ENCODE results near the gene NHLRC1.

Gene NHLRC1

DNA sequence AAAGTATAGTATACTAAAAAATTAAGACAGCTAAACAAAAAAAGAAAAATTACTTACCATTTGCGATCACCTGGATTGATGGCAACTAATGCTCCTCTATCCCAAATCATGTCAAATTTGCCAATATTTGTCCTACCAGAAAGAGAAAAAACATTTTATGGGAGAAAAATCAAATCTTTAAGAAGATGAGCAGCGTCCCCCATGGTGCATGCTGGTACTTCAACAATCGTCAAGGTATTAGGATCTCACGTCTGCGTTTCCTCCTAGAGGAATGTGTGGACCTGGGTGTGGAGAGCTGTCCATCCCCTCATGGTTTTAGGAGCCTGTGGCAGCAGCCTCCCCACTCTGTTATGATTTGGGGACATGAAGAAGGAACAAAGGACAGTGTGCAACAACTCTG lies 16.4 kb upstream of the NHLRC1 start:
- no peak for DNase-seq

DNA sequence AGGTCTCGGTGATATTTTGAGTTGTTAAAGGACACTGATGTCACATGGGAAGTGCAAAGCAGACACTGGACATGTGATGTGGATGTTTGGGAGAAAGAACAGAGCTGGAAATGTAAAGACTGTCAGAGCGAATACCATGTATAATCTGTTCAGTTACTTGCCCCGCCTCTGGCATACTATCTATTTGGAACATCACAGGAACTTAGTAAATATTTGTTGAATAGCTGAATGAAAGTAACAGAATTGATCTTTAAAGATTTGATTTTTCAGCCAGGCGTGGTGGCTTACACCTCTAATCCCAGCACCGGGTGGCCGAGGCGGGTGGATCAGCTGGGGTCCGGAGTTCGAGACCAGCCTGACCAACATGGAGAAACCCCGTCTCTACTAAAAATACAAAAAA lies 13.8 kb upstream of the NHLRC1 start:
- no peak for DNase-seq

DNA sequence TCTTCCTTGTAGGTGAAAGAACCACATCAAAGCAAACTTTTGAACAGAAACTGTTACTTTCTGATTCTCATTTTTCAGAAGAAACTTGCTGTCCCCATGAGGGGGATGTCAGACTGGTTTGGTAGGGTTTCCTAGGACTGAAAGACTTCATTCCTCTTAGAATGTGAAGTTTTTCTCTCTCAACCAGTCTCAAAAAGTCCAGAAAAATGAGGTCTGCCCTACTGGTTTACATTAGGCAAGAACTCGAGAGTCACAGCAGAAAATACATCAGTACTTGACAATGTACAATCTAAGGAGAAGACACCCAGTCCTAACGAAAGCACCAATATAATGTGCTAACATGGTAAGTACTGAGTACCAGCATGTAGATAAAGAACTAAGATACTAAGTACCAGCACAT lies 12.7 kb upstream of the NHLRC1 start:
- DNase-seq, result no peak

DNA sequence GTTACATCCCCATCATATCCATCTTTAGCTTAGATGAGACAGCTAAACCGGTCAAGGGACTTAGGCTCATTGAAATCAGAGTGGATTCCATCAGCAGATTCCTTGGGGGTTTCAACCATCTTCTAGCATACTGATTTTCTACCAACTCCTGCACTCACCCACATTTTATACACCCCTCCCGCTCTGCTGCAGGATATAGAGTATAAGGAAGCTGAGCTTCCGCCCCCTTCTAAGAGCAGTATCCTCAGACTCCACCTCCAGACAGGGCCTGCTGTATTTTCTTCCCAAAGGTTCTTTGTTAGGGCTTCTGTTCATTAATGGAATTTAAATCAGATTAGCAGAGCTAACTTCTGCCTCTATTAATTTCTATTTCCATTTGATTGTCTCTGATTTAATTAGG lies 9.9 kb upstream of the NHLRC1 start:
- no peak for DNase-seq

DNA sequence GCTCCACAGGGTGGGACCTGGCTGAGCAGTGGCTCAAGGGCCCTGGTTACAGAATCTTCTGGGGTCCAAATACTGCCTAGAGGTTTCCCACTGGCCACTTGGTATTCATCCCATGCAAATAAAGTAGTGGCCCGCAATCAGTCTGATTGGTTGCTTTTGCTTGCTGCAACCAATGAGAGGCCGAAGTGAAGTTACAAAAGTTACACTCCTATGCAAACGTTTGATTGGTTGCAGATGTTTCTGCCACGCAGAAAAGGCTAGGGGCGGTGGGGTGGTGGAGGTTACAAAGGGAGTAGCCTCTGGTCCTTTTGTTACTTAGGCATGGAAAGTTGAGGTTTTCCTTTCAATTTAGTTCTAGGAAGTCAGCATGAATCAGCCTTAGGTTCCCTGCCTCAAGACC lies 3.6 kb upstream of the NHLRC1 start:
- DNase-seq, result no peak

DNA sequence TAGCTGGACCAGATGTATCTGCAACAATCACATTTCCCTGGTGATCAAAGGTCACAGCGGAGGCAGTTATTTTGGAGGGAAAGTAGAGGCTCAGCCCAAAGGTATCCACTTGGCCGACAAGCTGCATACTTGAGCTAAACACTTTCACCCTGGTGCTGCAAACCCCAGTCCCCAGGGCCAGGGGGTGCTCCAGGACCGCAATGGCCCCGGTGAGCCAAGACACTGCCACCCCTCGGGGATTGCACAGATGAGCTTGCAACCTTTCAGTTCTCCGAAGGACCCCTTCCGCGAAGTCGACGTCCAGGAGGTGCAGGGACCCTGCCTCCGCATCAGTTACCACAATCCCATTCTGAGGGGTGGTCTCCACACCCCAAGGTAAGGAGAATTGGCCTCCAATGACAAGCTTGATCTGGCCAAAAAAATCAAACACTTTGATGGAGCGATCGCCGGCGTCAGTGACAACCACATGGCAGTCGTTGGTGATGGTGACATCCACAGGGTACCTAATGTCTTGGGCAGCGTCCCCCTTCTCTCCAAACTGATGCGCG lies 823 bp downstream of the NHLRC1 start:
- no peak for DNase-seq

DNA sequence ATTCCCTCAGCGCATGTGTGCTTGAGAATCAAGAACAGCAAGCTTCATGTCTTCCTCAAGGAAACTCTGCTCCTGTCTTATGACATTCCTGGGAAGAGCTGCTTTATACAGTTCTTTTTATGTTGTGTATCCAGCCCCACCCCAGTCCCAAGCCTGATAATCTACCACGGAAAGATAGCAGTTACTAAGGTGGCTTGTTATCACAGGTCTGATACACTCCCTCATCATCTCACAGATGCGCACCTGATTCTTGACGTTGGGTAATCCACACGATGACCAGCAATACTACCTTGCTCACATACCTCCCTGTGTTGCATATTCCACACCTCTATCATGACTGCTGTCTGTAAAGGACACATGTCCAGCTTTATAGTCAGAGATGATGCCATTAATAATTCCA lies 3.2 kb downstream of the NHLRC1 start:
- no peak for DNase-seq

DNA sequence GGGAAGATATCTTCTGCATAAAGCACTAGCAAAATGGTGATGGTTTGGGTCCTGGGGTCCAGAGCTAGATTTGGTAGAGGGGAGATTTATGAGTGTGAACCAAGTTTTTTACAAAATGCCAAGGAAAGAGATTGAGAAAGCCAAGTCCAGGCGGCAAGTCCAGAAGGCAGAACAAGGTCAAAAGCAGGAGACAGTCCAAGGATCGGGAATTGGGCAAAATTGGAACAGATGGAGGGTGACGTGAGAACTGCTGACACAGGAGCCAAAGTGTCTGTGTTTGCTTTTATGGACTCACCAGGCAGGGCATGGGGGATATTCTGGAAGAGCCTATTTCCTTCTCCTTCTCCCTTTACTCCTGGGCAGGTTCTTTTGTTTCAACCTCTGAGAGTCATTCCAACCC lies 4.1 kb downstream of the NHLRC1 start:
- DNase-seq, result no peak

DNA sequence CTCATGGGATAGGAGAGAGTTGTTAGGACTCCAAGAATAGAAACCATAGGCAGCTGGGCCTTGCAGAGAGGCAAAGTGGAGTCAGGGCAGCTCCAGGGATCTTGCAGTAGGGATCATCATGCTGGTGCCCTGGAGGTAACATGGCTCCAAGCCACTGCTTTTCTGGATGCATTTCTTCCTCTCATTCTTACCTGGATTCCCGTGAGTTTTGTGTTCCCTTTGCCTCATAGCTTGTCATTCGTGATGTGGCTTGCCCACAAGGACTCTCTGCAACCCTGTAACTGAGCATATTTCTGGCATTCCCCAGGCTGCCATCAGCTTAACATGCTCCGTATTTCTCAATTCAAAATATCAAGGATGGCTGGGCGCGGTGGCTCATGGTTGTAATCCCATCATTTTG lies 5.3 kb downstream of the NHLRC1 start:
- DNase-seq, result no peak

DNA sequence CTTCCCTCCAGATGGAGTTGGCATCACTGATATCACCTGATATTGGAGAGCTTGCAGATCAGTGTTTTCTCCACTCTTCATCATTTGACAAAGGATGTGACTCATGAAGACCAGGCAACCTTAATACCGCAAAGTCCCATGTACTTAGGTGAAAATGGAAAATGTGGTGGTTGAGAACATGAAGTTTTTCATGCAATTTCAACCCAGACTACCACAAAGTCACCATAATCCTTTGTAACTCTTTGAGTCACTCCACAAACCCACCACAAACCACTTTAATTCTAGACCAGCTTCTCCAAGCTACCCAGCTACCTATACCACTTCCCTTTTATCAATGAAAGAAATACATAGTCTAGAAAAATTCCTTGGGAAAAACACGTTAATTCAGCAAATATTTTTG lies 7.1 kb downstream of the NHLRC1 start:
- DNase-seq, result no peak

DNA sequence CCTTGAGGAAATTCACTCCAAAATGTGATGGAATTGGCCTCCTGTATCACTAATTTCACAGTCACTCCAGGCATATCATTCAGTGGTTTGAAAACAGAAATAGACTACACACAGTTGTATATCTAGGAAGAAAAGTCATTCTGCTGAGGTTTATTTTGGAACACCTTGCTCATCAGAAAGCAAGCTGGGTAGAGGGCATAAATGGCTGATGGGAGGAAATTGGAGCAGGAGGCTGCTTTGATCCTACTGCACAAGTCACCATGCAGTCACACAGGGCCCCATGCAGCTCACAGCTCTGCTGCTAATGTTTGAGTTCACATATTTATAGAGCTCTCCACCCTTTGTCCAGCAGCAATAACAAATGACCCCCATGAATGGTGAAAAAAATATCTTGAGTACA lies 12.3 kb downstream of the NHLRC1 start:
- no peak for DNase-seq

DNA sequence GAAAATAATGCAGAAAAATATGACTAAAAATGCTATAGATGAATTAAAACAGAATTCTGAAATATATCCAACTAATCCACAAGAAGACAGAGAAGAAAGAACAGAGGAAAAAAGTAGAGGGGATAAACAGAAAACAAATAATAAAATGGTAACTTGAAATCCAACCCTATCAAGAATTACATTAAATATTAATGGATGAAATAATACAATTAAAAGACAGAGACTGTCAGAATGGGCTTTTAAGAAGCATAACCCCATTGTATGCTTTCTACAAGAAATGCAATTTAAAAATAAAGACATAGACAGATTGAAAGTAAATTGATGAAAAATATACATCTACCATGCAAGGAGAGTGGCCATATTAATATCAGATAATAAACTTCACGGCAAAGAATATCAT lies 15.4 kb downstream of the NHLRC1 start:
- no peak for DNase-seq

DNA sequence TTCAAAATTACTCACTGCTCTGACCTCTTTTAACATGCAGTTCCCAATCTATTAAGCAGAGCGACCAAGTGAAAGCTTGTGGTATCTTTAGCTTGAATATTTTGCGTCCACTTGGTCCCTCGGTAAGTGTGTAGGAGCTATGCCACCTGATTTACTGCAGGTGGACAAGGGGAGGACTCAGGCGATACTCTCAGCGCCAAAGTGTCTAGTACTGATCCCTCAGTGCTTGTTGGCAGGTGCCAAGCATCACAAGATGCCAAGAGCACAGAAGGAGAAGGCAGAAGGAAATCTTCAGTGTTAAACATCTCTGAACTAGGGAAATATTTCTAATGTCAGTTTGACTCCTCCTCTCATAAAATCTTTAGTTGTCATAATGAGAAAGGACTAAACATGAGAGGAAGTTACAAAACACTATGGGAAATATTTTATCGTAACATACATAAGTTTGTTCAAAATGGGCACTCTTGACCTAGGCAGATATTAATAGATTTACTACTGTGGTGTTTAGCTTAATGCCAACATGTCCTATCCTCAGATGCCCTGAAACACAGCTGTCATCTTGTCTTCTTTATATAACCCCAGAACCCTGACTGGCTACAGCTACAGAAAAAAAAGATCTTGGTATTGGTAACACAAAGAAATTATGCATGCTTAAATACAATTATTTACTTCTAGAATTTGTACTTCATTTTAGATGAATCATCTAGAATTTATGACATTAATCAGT lies 19.5 kb downstream of the NHLRC1 start:
- no peak for DNase-seq

DNA sequence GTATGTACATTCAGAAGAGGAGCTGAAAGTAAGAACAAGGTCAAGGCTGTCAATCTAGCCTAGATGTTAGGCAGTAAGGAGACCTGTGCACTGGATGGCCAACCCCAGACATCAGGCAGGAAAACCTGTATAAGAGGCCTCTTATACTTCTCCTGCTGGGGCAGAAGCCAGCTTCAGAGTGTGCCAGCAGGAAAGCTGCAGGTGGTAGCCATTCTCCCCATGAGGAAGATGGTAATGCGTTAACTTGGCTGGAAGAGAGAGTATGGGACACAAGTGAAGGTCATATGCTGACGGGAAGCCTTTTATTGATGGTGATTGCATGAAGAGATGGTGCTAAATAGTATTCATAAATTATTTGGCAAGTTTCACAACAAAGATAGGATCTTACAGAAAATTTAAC lies 20.6 kb downstream of the NHLRC1 start:
- no peak for DNase-seq

DNA sequence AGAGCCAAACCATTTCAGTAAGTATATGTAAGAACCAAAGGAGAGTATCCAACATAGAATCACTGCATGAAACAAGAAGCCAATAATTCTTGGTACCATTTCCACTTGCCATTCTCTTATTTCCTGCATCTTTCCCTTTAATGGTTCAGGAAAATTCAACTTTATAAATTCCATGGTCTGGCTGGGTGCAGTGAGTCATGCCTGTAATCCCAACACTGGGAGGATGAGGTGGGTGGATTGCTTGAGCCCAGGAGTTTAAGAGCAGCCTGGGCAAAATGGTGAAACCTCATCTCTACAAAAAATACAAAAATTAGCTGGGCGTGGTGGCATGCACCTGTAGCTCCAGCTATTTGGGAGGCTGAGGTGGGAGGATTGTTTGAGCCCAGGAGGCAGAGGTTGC lies 21.2 kb downstream of the NHLRC1 start:
- no peak for DNase-seq

DNA sequence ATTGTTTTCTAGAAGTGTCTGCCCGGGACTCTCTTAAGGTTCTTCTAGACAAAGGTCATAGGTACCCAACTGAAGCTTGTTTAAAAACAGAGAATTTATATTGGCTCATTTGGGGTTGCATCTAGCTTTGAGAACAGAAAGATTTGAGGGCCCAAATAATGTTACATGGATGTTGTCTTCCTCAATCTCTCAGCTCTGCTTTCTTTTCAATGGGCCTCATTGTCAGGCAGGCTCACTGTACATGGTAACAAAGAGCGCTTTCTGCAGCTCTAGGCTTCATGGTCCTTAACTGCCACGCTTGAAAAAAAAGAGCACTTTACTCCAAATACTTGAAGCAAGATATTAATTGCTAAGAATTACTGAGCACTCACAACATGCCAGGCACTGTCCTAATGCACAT lies 22.2 kb downstream of the NHLRC1 start:
- DNase-seq, result no peak

DNA sequence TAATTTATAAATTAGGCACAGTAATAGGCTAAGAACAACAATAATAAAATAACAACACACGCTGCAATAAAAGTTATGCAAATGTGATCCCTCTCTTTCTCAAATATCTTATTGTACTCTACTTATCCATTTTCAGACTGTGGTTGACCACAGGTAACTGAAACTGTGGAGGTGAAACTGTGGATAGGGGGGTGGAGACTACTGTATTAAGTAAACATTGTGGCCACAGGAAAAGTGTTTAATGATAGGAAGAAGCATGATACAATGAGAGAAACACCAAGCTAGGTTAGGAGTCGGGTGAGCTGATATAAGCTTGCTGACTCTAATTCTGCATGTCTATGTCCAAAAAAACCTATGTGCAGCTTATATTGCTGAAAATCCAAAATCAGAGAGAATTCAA lies 23.0 kb downstream of the NHLRC1 start:
- DNase-seq, result no peak

DNA sequence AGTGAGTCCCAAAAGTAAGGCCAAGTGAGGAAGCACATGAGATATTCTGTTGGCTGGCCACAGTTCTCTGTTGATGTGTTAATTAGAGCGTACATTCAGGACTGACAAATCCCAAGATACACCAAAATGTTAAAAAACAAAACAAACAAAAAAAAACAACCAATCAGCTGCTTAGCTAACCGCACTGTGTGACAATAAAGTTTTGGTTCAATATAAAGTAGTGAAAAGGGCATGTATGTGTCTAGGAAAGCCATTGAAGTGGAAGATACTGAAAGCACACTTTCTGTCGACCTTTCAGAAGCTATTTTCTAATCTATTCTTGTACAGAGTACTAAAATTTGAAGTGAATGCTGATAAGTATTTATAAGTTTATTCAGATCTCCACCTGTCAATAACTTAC lies 26.1 kb downstream of the NHLRC1 start:
- no peak for DNase-seq

DNA sequence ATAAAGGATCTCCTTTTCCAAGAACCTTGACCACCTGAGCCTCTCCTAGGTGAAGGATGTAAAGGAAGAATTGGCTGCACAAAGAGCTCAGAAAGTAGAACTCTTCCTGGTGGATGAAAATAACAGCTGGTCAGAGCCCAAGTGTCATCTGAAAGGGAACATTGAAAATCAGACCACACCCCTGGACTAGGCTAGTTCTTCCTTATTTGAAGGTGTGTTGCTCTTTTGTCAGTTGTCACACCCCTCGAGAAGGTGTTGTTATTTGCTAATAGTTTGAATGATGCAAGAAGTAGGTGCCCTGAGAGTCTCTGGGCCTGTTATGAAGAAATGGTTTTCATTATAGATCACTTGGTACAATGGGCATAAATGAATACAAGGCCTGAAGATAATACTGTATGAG lies 31.1 kb downstream of the NHLRC1 start:
- no peak for DNase-seq

DNA sequence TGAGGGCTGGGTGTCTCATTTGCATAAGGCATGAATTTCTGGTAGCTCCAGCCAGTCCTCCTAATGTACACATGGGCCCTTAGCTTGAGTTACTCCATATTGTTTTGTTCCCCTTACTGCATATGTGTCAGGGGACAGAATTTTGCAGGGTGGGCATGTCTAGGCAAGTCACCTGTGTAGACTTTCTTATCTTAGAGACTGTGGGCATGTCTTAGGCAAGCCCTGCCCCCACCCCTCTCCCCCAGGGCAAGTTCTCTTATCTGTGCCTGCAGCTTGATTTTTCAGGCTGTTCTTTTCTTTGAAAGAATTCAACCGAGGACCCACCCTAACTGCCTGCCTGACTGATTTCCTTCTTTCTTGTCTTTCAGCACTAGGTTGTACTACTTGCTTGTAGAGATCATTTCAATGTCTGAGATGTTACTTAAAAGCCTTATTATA lies 32.1 kb downstream of the NHLRC1 start:
- DNase-seq, result no peak

DNA sequence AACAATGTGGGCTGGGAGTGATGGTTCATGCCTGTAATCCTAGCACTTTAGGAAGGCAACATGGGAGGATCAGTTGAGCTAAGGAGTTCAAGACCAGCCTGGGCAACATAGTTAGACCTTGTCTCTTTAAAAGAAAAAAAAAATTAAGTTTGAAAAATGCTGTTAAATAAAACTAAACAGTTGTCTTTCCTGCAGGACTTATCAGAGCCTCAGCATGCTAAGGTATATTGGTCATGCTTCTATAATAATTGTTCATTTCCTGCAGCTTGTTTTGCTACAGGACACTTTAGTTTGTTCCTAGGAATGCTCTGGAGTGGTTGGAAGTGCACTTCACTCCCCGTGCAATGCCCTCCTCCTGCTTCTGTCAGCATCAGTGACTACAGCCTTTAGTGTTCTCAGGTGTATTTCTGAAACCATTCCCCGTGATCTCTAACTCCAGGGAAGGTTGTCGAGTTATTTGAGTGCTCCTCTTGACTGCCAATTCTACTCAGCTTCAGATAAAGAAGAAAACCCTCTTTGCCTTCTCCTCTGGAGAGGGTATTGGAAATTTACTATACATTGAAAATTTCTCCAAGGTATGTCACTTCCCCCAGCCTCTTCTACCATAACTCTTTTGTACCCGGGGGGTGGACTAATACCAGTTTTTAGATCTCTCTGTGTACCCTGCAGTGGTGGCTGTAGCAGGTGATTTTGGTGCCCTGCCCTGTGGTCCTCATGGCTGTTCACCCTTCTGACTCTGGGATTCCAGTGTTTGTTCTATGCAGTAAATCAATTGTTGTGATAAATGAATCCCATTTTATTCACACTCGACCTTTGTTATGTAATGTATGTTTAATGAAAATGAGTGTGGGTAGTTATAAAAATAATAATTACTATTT lies 33.8 kb downstream of the NHLRC1 start:
- no peak for DNase-seq

DNA sequence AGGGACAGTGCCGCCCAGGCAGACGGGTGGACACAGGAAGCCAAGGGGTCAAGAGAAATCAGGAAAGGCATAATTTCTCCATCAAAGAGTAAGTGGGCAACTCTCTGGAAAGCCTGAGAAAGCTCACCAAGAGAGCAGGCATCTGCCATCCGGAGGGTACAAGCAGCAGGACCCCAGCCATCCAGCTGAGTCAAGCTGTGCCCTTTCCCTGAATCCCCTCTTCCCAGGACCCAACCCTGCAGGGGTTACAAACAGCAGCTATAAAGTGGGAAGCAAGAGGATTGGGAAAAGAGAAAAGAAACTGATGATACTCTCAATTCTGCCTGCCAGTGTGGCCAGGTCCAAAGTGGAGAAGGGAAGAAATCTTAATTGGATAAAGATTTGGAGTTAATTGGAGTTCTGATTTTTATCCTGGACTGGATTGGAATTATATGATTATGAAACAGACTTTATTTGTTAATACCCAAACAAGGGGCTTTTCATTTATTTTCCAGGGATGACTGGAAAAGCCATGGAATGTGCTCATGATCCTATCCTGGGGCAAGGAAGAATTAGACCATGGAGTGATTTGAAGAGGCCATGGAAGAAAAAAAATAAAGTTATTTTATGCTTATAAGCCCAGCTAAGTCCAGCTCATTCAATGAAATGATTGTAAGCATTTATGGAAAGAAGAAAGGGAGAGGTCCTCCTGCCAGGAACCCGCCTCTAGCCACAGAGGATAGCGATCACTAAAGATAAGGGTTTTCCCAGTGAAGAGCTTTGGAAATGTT lies 34.9 kb downstream of the NHLRC1 start:
- DNase-seq, result no peak

DNA sequence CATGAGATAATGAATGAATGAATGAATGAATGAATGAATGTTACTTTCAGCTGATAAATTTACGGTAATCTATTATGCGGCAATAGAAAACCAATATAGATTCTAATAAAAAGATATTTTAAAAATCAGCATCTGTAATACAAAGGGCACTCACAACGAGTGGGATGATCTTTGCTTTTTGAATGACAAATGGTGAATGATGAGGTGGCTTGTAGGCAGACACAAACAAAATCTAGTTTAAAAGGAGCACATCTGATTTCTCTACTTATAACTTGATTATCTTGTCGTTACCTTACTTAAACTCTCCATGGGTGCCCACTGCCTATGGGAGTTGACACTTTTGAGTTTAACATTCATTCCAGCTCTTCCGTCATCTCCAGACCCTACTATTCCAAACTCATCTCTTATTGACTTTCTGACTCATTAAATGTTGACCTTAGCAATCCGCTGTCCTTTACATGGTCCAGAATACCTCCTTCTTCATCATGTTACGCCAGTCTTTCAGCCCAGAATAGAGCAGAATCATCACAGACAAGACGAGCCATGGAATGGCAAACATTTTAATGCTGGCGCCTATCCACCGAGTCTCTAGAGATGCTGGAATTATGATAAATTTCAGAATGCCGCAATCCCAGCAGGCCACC lies 41.3 kb downstream of the NHLRC1 start:
- DNase-seq, result no peak
